Measurements from ENCODE around the gene FEM1B. TPM values are rescaled to one million over a fixed set of nuclear protein-coding genes. Genes with fewer than 3 reads are reported as not detected.

Gene FEM1B
- total and polyA plus RNA-seq, 2 donors (not counting 3 experiments of a cell fraction or from before 2014, with no cell fraction given), result 11.1 to 33.2 TPM

DNA sequence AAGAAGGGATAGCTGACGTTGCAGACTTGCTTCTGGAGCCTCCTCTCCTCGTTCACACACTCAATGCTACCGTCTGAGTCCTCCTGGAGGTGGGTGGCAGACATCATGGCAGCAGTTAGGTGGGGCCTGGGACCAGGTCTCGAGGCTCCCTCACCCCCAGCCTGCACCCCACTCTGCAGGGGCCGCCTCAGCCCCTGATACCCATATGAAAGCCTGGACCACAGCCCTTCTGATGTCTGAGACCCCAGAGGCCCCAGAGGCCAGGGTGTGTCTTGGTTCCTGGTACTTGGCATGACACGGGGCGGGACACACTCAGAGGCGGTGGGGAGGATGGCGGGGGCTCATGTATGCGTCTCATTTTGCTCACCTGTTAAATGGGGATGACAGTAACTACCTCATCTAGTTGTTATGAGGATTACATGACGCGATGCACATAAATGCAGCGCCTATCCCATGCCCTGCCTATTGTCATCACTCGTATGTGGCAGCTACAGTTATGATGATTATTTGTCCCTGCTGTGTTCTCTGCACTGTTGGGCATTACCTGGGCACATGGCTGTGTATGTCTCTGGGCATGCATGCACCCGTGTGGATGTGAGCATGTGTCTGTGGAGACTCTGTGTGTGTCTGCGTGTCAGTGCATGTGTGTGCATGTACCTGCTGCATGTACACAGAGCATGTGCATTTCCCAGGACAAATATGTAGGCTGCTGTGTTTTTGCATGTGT lies 39.9 kb downstream of the FEM1B start:
- Histone ChIP-seq H2AFZ (ENCODE audit: low read depth, low read length) (no peak overlapping the region), H3K4me1 (ENCODE audit: control insufficient read depth, extremely low read depth, insufficient read depth, low read length) (peaks cover 6% of the 10 kb centered on the region), H3K9ac (replicated peaks; ENCODE audit: extremely low read depth, insufficient read depth, low read length) (no peak overlapping the region), H3K36me3 (ENCODE audit: control insufficient read depth in 2 of 2, extremely low read depth in 1 of 2, insufficient read depth in 2 of 2, low read length in 2 of 2) (no peaks in the 10 kb centered on the region), H3K9me3 (replicated peaks; ENCODE audit: control insufficient read depth, insufficient read depth, low read length) (no peaks in the 10 kb centered on the region), H3K4me3 (replicated peaks in 1 of 3; ENCODE audit: insufficient read depth in 1 of 3, low read depth in 1 of 3, low read length in 3 of 3) (no peak overlapping the region), H3K79me2 (ENCODE audit: control insufficient read depth, insufficient read depth, low read length) (no peaks in the 10 kb centered on the region), H3K4me2 (ENCODE audit: insufficient read depth, low read length) (no peak overlapping the region), H3K27ac (ENCODE audit: insufficient read depth, low read depth, low read length) (no peak overlapping the region), H4K20me1 (replicated peaks; ENCODE audit: control insufficient read depth, extremely low read depth, insufficient read depth, low read length) (no peaks in the 10 kb centered on the region), H3K9me1 (replicated peaks; ENCODE audit: control insufficient read depth, extremely low read depth, insufficient read depth, low read length) (no peaks in the 10 kb centered on the region), H3K27me3 (ENCODE audit: control insufficient read depth in 2 of 2, insufficient read depth in 2 of 2, low read length in 2 of 2) (no peaks in the 10 kb centered on the region)
- intact Hi-C loops (cut with micrococcal nuclease) (loop anchor here (2.0 kb wide), 1 partner anchor 65 kb away; no protein-coding TSS in a partner anchor), dilution Hi-C loops (cut with MboI; ENCODE audit: extremely low pct_ligation_motif_present, low sequenced_read_pairs) (no loop called here)
- no TSS peak for BruUV-seq (replicated peaks)
- DNase-seq (ENCODE audit: low read depth, low spot score) (no peak), FAIRE-seq (no peak)
- CTCF ChIA-PET, result interaction anchor here (1.3 to 2.9 kb wide), 7 partner anchors 11 to 607 kb away, joined by 4 to 26 read pairs (median 9); no protein-coding TSS in a partner anchor
- POLR2A ChIA-PET, result no interaction called here
- TF ChIP-seq, protein P1, sequence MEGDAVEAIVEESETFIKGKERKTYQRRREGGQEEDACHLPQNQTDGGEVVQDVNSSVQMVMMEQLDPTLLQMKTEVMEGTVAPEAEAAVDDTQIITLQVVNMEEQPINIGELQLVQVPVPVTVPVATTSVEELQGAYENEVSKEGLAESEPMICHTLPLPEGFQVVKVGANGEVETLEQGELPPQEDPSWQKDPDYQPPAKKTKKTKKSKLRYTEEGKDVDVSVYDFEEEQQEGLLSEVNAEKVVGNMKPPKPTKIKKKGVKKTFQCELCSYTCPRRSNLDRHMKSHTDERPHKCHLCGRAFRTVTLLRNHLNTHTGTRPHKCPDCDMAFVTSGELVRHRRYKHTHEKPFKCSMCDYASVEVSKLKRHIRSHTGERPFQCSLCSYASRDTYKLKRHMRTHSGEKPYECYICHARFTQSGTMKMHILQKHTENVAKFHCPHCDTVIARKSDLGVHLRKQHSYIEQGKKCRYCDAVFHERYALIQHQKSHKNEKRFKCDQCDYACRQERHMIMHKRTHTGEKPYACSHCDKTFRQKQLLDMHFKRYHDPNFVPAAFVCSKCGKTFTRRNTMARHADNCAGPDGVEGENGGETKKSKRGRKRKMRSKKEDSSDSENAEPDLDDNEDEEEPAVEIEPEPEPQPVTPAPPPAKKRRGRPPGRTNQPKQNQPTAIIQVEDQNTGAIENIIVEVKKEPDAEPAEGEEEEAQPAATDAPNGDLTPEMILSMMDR (IDR thresholded peaks at IDR 0.05; ENCODE audit: extremely low read depth in 1 of 2, insufficient read depth in 1 of 2, low read depth in 1 of 2, low read length in 2 of 2), result no peak
- no peak for TF ChIP-seq POLR2AphosphoS5 (IDR thresholded peaks at IDR 0.05; ENCODE audit: insufficient read depth, low read depth, low read length)
- TF ChIP-seq EZH2 (IDR thresholded peaks at IDR 0.05; ENCODE audit: borderline replicate concordance, low read depth, low read length, severe bottlenecking), result no peak
- no peak for TF ChIP-seq GATA2 (IDR thresholded peaks at IDR 0.05; ENCODE audit: insufficient read depth, insufficient read length, low read depth, low read length)
- TF ChIP-seq, protein P2, sequence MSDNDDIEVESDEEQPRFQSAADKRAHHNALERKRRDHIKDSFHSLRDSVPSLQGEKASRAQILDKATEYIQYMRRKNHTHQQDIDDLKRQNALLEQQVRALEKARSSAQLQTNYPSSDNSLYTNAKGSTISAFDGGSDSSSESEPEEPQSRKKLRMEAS (IDR thresholded peaks at IDR 0.05; ENCODE audit: insufficient read depth, insufficient read length), result no peak
- no peak for TF ChIP-seq POLR2A (IDR thresholded peaks at IDR 0.05; ENCODE audit: low read depth, low read length)
- no peak for TF ChIP-seq MYC (IDR thresholded peaks at IDR 0.05; ENCODE audit: low read depth, low read length)
- TF ChIP-seq JUN (IDR thresholded peaks at IDR 0.05; ENCODE audit: borderline replicate concordance, insufficient read depth, insufficient read length, low read depth), result no peak
- TF ChIP-seq FOS (IDR thresholded peaks at IDR 0.05; ENCODE audit: borderline replicate concordance, insufficient read depth, low read length), result no peak
